ENCODE results near the gene CDX1. TPM values are rescaled to one million over a fixed set of nuclear protein-coding genes. Genes with fewer than 3 reads are reported as not detected.

CDX1 gene
- total RNA-seq, 2 experiments from 2014 or later = not detected

- H3K4me1 Mint-ChIP-seq = no peaks in the 10 kb centered on the region
Measured at GRCh38 chr5:150189326-150189725, 22.7 kb downstream of the CDX1 start.

GRCh38 chr5:150189728-150190502, 23.3 kb downstream of the CDX1 start, which contains the start of gene SLC6A7:
SLC6A7 (plus strand) TSS chr5:150190062; CDS start chr5:150190328, 266 bp downstream.
- no peak for DNase-seq
- Mint-ChIP-seq H3K4me1 (no peaks in the 10 kb centered on the region), H3K36me3 (no peaks in the 10 kb centered on the region), H3K27ac (no peak within 1 kb of the TSS), H3K4me3 (no peak within 1 kb of the TSS), H3K27me3 (peaks cover 33% of the 10 kb centered on the region), H3K9me3 (no peaks in the 10 kb centered on the region)

More at GRCh38 chr5:150189326-150189725, 22.7 kb downstream of the CDX1 start:
- no peak for DNase-seq
- Mint-ChIP-seq H3K27me3 (peaks cover 33% of the 10 kb centered on the region), H3K36me3 (no peaks in the 10 kb centered on the region), H3K27ac (no peak overlapping the region), H3K4me3 (no peak overlapping the region), H3K9me3 (no peaks in the 10 kb centered on the region)

GRCh38 chr5:150190503-150190979, 24.0 kb downstream of the CDX1 start:
- Mint-ChIP-seq H3K27ac (no peak overlapping the region), H3K4me1 (no peaks in the 10 kb centered on the region), H3K4me3 (no peak overlapping the region), H3K27me3 (peaks cover 33% of the 10 kb centered on the region), H3K9me3 (no peaks in the 10 kb centered on the region), H3K36me3 (no peaks in the 10 kb centered on the region)
- DNase-seq = no peak

GRCh38 chr5:150190987-150191386, 24.4 kb downstream of the CDX1 start:
- Mint-ChIP-seq H3K27ac (no peak overlapping the region), H3K4me1 (no peaks in the 10 kb centered on the region), H3K27me3 (peaks cover 33% of the 10 kb centered on the region), H3K4me3 (no peak overlapping the region), H3K36me3 (no peaks in the 10 kb centered on the region), H3K9me3 (no peaks in the 10 kb centered on the region)
- DNase-seq = no peak

GRCh38 chr5:150192462-150192861, 25.9 kb downstream of the CDX1 start:
- Mint-ChIP-seq H3K27ac (no peak overlapping the region), H3K4me3 (no peak overlapping the region), H3K4me1 (no peaks in the 10 kb centered on the region), H3K9me3 (no peaks in the 10 kb centered on the region), H3K27me3 (peaks cover 33% of the 10 kb centered on the region), H3K36me3 (no peaks in the 10 kb centered on the region)
- DNase-seq = no peak

- H3K27me3 Mint-ChIP-seq = peaks cover 13% of the 10 kb centered on the region
- no peak overlapping the region for H3K27ac Mint-ChIP-seq
- H3K4me3 Mint-ChIP-seq = no peak overlapping the region
- no peak for DNase-seq
- no peaks in the 10 kb centered on the region for H3K9me3 Mint-ChIP-seq
- H3K36me3 Mint-ChIP-seq = no peaks in the 10 kb centered on the region
- H3K4me1 Mint-ChIP-seq = no peaks in the 10 kb centered on the region
Measured at GRCh38 chr5:150195736-150196485, 29.3 kb downstream of the CDX1 start.

- H3K4me3 Mint-ChIP-seq = no peak overlapping the region
- DNase-seq = no peak
- no peaks in the 10 kb centered on the region for H3K36me3 Mint-ChIP-seq
- no peaks in the 10 kb centered on the region for H3K4me1 Mint-ChIP-seq
- no peaks in the 10 kb centered on the region for H3K9me3 Mint-ChIP-seq
- H3K27ac Mint-ChIP-seq = no peak overlapping the region
- H3K27me3 Mint-ChIP-seq = peaks cover 7% of the 10 kb centered on the region
Measured at GRCh38 chr5:150196514-150196913, 29.9 kb downstream of the CDX1 start.

- no peaks in the 10 kb centered on the region for H3K36me3 Mint-ChIP-seq
- H3K4me3 Mint-ChIP-seq = no peak overlapping the region
- no peak for DNase-seq
- no peak overlapping the region for H3K27ac Mint-ChIP-seq
- H3K27me3 Mint-ChIP-seq = peaks cover 4% of the 10 kb centered on the region
- no peaks in the 10 kb centered on the region for H3K4me1 Mint-ChIP-seq
- H3K9me3 Mint-ChIP-seq = no peaks in the 10 kb centered on the region
Measured at GRCh38 chr5:150196986-150197385, 30.4 kb downstream of the CDX1 start.

- Mint-ChIP-seq H3K36me3 (no peaks in the 10 kb centered on the region), H3K9me3 (no peaks in the 10 kb centered on the region), H3K27ac (no peak overlapping the region), H3K27me3 (peaks cover 4% of the 10 kb centered on the region), H3K4me3 (no peak overlapping the region), H3K4me1 (no peaks in the 10 kb centered on the region)
- DNase-seq = no peak
Measured at GRCh38 chr5:150197476-150197875, 30.9 kb downstream of the CDX1 start.

GRCh38 chr5:150202501-150202900, 35.9 kb downstream of the CDX1 start:
- no peaks in the 10 kb centered on the region for H3K36me3 Mint-ChIP-seq
- no peak overlapping the region for H3K4me3 Mint-ChIP-seq
- H3K4me1 Mint-ChIP-seq = peaks cover 3% of the 10 kb centered on the region
- peaks cover 10% of the 10 kb centered on the region for H3K27me3 Mint-ChIP-seq
- H3K27ac Mint-ChIP-seq = no peak overlapping the region
- no peaks in the 10 kb centered on the region for H3K9me3 Mint-ChIP-seq
- DNase-seq = no peak

GRCh38 chr5:150203832-150204589, 37.4 kb downstream of the CDX1 start:
- H3K4me1 Mint-ChIP-seq = peaks cover 14% of the 10 kb centered on the region
- H3K36me3 Mint-ChIP-seq = no peaks in the 10 kb centered on the region
- H3K4me3 Mint-ChIP-seq = no peak overlapping the region
- no peak overlapping the region for H3K27ac Mint-ChIP-seq
- no peaks in the 10 kb centered on the region for H3K9me3 Mint-ChIP-seq
- DNase-seq = no peak
- H3K27me3 Mint-ChIP-seq = peaks cover 22% of the 10 kb centered on the region

- no peak for DNase-seq
- Mint-ChIP-seq H3K4me3 (no peak overlapping the region), H3K9me3 (no peaks in the 10 kb centered on the region), H3K4me1 (peaks cover 20% of the 10 kb centered on the region), H3K36me3 (no peaks in the 10 kb centered on the region), H3K27me3 (peaks cover 22% of the 10 kb centered on the region), H3K27ac (no peak overlapping the region)
Measured at GRCh38 chr5:150204590-150204960, 38.0 kb downstream of the CDX1 start.

- H3K4me1 Mint-ChIP-seq = peaks cover 25% of the 10 kb centered on the region
- no peak for DNase-seq
- no peak overlapping the region for H3K27ac Mint-ChIP-seq
- no peaks in the 10 kb centered on the region for H3K9me3 Mint-ChIP-seq
- no peaks in the 10 kb centered on the region for H3K36me3 Mint-ChIP-seq
- H3K27me3 Mint-ChIP-seq = peaks cover 22% of the 10 kb centered on the region
- no peak overlapping the region for H3K4me3 Mint-ChIP-seq
Measured at GRCh38 chr5:150206098-150206778, 39.7 kb downstream of the CDX1 start.

- no peaks in the 10 kb centered on the region for H3K36me3 Mint-ChIP-seq
- H3K4me1 Mint-ChIP-seq = peaks cover 25% of the 10 kb centered on the region
- no peak for DNase-seq
- H3K9me3 Mint-ChIP-seq = no peaks in the 10 kb centered on the region
- H3K27ac Mint-ChIP-seq = no peak overlapping the region
- peaks cover 22% of the 10 kb centered on the region for H3K27me3 Mint-ChIP-seq
- no peak overlapping the region for H3K4me3 Mint-ChIP-seq
Measured at GRCh38 chr5:150206779-150207115, 40.2 kb downstream of the CDX1 start.
